NB4 (cell line): ENCODE data around the gene SNX2.

Source experiments
- CTCF ChIP-seq: IDR thresholded peaks from one replicate; pipeline ENCODE4 v1.5.1; 2012; ENCODE audit warnings: low read depth, low read length
- POLR2A ChIP-seq: IDR thresholded peaks from 2 replicates; pipeline ENCODE4 v1.6.1; 2011; ENCODE audit warnings: mild to moderate bottlenecking; ENCODE audit not compliant: insufficient read length; ENCODE audit errors: extremely low read depth

- TF ChIP-seq CTCF (no peak), POLR2A (no peak)
These were observed 13.8 kb upstream of the SNX2 start for GRCh38 chr5:122761115-122761514.
